ENCODE measurements around the gene GLT8D2. TPM values are rescaled to one million over a fixed set of nuclear protein-coding genes. Genes with fewer than 3 reads are reported as not detected.

Gene GLT8D2
- total and polyA plus RNA-seq, 4 donors: 1.6 to 36.5 (median 6.1) TPM

- Histone ChIP-seq H3K36me3 (ENCODE audit: control insufficient read depth in 4 of 4, insufficient read depth in 4 of 4, low read length in 4 of 4) (peaks cover 8 to 39% (median 34%) of the 10 kb centered on the region in 4 donors), H3K27ac (ENCODE audit: low read depth in 1 of 2, low read length in 1 of 2) (no peak overlapping the region), H3K9me3 (ENCODE audit: control insufficient read depth in 4 of 4, insufficient read depth in 3 of 4, low read length in 3 of 4) (no peaks in the 10 kb centered on the region), H3K4me3 (no peak overlapping the region), H3K4me1 (ENCODE audit: control insufficient read depth in 5 of 5, insufficient read depth in 5 of 5, low read length in 5 of 5) (no peaks in the 10 kb centered on the region), H3K27me3 (ENCODE audit: control insufficient read depth in 3 of 3, insufficient read depth in 3 of 3, low read length in 2 of 3) (no peaks in the 10 kb centered on the region), H3K9ac (ENCODE audit: insufficient read depth in 1 of 2, low read length in 2 of 2) (no peak overlapping the region)
- 97 to 98% methylated on average over 3 of the region's 3 CpGs for WGBS, 2 donors
- TF ChIP-seq, protein P1, sequence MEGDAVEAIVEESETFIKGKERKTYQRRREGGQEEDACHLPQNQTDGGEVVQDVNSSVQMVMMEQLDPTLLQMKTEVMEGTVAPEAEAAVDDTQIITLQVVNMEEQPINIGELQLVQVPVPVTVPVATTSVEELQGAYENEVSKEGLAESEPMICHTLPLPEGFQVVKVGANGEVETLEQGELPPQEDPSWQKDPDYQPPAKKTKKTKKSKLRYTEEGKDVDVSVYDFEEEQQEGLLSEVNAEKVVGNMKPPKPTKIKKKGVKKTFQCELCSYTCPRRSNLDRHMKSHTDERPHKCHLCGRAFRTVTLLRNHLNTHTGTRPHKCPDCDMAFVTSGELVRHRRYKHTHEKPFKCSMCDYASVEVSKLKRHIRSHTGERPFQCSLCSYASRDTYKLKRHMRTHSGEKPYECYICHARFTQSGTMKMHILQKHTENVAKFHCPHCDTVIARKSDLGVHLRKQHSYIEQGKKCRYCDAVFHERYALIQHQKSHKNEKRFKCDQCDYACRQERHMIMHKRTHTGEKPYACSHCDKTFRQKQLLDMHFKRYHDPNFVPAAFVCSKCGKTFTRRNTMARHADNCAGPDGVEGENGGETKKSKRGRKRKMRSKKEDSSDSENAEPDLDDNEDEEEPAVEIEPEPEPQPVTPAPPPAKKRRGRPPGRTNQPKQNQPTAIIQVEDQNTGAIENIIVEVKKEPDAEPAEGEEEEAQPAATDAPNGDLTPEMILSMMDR (IDR thresholded peaks at IDR 0.05; ENCODE audit: control extremely low read depth, extremely low read depth): no peak
- DNase-seq (no peak), ATAC-seq (ENCODE audit: insufficient read depth, low FRiP score) (no peak)
Observed at GRCh38 chr12:104094284-104094683, 44.3 kb upstream of the GLT8D2 start.

DNA sequence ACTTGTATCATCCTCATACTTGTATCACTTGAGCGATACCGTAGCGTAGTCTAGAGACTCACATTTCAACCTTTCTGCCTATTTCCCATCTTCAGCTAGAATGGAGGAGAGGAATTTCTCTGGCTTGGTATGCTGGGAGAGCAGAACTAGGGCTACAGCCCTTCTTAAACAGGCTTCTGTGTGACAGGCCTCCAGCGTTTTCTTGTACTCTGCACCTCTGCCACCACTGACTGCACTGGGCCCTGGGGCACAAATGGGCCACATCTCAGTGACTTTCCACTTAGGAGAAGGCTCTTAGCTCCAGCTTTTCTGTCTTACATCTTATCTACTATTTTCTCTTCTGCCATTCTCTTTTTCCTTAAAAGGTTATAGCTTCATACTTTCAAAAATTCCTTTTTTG, 41.1 kb upstream of the GLT8D2 start:
- H3K4me3 ChIP-seq: no peak overlapping the region
- H3K36me3 ChIP-seq (ENCODE audit: control insufficient read depth in 4 of 4, insufficient read depth in 4 of 4, low read length in 4 of 4): peaks cover 12 to 36% (median 33%) of the 10 kb centered on the region in 4 donors
- TF ChIP-seq, protein P1 (IDR thresholded peaks at IDR 0.05; ENCODE audit: control extremely low read depth, extremely low read depth): no peak
- H3K9ac ChIP-seq (ENCODE audit: insufficient read depth in 1 of 2, low read length in 2 of 2): no peak overlapping the region
- H3K4me1 ChIP-seq (ENCODE audit: control insufficient read depth in 5 of 5, insufficient read depth in 5 of 5, low read length in 5 of 5): no peaks in the 10 kb centered on the region
- H3K9me3 ChIP-seq (ENCODE audit: control insufficient read depth in 4 of 4, insufficient read depth in 3 of 4, low read length in 3 of 4): no peaks in the 10 kb centered on the region
- WGBS, 2 donors: 96% methylated on average over 4 of the region's 4 CpGs
- no peak for ATAC-seq (ENCODE audit: insufficient read depth, low FRiP score)
- no peaks in the 10 kb centered on the region for H3K27me3 ChIP-seq (ENCODE audit: control insufficient read depth in 3 of 3, insufficient read depth in 3 of 3, low read length in 2 of 3)
- no peak for DNase-seq
- H3K27ac ChIP-seq (ENCODE audit: low read depth in 1 of 2, low read length in 1 of 2): no peak overlapping the region

- H3K9me3 ChIP-seq (ENCODE audit: control insufficient read depth in 4 of 4, insufficient read depth in 3 of 4, low read length in 3 of 4): no peaks in the 10 kb centered on the region
- ATAC-seq (ENCODE audit: insufficient read depth, low FRiP score): no peak
- H3K27ac ChIP-seq (ENCODE audit: low read depth in 1 of 2, low read length in 1 of 2): no peak overlapping the region
- no peaks in the 10 kb centered on the region for H3K27me3 ChIP-seq (ENCODE audit: control insufficient read depth in 3 of 3, insufficient read depth in 3 of 3, low read length in 2 of 3)
- H3K4me3 ChIP-seq: no peak overlapping the region
- no peak overlapping the region for H3K9ac ChIP-seq (ENCODE audit: insufficient read depth in 1 of 2, low read length in 2 of 2)
- no peaks in the 10 kb centered on the region for H3K4me1 ChIP-seq (ENCODE audit: control insufficient read depth in 5 of 5, insufficient read depth in 5 of 5, low read length in 5 of 5)
- TF ChIP-seq, protein P1 (IDR thresholded peaks at IDR 0.05; ENCODE audit: control extremely low read depth, extremely low read depth): no peak
- 95 to 97% methylated on average over 1 of the region's 1 CpG for WGBS, 2 donors
- H3K36me3 ChIP-seq (ENCODE audit: control insufficient read depth in 4 of 4, insufficient read depth in 4 of 4, low read length in 4 of 4): peaks cover 12 to 39% (median 33%) of the 10 kb centered on the region in 4 donors
- DNase-seq: no peak
Observed at GRCh38 chr12:104090685-104091084, 40.7 kb upstream of the GLT8D2 start.

All from lung (tissue), 12 donors.